ENCODE measurements around the gene CHD6.

Gene CHD6, protein sequence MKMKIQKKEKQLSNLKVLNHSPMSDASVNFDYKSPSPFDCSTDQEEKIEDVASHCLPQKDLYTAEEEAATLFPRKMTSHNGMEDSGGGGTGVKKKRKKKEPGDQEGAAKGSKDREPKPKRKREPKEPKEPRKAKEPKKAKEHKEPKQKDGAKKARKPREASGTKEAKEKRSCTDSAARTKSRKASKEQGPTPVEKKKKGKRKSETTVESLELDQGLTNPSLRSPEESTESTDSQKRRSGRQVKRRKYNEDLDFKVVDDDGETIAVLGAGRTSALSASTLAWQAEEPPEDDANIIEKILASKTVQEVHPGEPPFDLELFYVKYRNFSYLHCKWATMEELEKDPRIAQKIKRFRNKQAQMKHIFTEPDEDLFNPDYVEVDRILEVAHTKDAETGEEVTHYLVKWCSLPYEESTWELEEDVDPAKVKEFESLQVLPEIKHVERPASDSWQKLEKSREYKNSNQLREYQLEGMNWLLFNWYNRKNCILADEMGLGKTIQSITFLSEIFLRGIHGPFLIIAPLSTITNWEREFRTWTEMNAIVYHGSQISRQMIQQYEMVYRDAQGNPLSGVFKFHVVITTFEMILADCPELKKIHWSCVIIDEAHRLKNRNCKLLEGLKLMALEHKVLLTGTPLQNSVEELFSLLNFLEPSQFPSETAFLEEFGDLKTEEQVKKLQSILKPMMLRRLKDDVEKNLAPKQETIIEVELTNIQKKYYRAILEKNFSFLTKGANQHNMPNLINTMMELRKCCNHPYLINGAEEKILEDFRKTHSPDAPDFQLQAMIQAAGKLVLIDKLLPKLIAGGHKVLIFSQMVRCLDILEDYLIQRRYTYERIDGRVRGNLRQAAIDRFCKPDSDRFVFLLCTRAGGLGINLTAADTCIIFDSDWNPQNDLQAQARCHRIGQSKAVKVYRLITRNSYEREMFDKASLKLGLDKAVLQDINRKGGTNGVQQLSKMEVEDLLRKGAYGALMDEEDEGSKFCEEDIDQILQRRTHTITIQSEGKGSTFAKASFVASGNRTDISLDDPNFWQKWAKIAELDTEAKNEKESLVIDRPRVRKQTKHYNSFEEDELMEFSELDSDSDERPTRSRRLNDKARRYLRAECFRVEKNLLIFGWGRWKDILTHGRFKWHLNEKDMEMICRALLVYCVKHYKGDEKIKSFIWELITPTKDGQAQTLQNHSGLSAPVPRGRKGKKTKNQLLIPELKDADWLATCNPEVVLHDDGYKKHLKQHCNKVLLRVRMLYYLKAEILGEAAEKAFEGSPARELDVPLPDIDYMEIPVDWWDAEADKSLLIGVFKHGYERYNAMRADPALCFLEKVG (N-terminal part only)

DNA sequence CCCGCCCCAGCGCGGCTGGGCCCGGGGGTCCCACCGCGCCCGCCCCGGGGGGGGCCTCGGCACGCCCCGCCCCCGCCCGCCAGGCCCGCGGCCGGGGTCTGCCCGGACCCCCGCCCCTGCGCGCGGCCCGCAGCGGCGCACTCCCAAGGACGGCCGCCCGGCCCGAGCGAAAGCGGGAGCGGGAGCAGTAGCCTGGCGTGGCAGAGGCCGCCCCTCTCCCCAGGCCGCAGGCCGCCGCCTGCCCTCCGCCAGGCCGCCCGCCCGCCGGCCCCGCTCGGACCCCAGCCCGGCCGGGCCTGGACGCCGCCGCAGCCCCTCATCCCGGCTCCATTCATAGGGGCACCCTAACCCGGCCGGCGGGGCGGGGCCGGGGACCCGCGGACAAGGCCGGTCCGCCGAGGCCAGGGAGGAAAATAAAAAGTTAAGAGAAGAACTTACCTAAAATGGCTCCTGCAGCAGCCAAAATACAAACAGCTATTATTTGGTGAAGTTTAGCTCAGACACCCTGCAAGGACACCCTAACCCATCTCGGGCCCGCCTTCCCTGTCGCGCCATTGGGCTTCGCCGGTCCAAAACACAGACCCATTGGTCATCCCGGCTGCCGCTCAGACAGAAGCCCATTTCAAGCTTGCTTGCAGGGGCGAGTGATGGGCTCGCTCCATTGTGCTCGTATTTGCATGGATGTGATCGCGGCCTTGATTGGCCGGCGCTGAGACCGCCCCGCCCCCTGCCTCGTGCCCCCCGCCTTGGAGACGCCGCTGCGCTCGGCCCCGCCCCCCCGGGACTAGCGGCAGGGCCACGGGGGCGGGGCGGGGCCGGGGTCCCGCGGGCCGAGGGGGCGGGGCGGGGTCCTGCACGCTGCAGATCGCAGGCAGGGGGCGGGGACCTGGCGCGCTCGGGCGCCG lies at the start of gene CHD6:
TSS of gene CHD6 (minus strand) at position 476 of the 905 bp plus-strand sequence. CDS start 67,040 bp downstream, outside the sequence.
- peak; percentile 98 for DNase-seq (ENCODE audit: low spot score)

DNA sequence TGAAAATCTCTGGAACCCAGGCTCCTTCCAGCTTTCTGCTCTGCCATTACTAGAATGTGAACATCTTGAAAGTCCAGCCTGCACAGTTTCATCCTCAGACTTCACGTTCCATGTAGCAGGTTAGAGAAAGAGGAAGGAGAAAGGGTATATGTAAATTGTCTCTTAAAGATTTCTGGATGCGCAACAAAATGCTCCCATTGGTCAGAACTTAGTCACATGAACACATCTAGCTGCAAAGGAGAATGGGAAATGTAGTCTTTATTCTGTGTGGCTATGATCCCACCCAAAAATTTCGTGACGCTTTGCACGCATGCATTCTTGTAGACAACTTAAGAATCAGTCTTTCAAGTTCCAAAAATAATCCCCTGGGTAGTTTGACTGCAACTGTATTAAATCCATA lies 46.4 kb upstream of the CHD6 start:
- DNase-seq (ENCODE audit: low spot score): peak; percentile 42

DNA sequence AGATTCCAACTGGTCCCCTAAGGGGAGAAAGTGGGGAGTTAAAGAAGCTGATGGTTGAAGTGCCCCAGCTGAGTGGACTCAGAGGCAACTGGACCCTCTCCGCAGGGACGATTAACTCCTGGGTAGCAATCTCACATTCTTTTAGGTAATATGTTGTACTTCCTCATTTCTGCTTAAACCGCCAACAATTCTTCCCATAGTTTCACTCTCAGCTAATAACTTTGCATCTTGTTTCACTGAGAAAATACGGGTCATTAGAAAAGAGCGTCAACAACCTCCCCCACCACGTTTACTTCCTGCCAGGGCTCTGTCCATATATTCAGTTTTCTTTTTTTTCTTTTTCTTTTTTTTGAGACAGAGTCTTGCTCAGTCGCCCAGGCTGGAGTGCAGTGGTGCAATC lies 39.5 kb upstream of the CHD6 start:
- no peak for DNase-seq (ENCODE audit: low spot score)

DNA sequence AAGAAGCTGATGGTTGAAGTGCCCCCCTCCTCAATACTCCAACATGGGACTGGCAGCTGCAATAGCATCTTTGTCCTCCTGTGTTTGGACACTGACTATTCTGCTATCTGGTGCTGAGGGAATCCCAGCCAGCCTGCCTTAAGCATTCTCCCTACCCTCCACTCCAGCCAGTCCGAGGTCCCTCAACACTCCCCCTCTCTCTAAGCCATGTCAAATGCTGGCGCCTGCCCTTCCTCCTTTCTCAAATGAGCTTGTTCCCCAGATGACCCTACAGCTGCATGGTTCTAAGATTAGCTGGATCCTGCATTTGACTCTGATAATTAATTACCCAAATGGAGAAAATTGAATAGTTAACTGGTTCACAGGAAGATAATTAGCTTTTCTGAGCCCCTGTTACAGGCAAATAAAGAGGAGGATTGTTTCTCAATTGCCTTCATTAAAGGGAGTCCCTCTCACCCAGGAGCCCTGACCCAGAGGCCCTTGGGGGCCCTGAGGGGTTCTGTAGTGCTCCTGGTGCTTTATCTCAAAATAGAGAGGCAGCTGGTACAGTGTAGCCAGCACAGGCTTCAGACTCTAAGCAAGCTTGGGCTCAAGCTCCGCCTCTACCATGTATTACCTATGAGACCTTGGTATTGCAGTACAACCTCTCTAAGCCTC lies 37.9 kb upstream of the CHD6 start:
- DNase-seq (ENCODE audit: low spot score): no peak

DNA sequence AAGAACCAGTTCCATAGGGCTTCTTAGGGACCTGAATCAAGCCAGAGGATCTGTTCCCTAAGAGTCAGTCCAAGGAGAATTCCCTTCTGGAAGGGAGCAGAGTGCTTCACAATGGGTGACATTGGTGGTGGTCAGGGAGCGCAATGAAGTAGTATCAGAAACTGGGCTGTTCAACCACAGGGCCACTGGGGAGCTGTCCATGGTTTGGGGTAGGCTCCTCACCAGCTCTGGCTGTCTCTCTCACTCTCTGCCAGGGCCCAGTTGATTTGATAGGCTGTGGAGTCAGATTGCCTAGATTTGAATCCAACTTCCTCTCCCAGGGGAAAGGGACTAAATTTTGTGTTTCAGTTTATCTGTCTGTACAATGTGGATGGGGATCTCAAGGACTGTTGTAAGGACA lies 36.7 kb upstream of the CHD6 start:
- DNase-seq (ENCODE audit: low spot score): peak; percentile 28

DNA sequence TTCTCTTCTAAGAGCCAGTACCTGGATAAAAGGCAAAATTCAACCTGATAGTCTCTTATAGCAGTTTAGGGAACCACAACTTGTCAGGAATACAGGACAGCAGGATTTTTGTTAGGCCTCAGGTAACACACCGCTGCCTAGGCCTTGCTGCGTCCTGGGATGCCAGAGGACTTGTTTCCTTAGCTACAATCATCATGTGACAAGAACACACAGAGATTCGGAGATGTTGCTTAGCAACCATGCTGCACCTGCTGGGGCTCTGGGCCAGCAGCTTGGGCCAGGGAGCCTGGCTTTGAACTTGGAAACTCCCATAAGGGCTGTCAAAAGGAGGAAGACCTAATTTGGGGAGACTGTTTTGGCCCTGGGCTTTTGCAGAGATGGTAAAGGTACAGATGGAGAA lies 36.1 kb upstream of the CHD6 start:
- no peak for DNase-seq (ENCODE audit: low spot score)

DNA sequence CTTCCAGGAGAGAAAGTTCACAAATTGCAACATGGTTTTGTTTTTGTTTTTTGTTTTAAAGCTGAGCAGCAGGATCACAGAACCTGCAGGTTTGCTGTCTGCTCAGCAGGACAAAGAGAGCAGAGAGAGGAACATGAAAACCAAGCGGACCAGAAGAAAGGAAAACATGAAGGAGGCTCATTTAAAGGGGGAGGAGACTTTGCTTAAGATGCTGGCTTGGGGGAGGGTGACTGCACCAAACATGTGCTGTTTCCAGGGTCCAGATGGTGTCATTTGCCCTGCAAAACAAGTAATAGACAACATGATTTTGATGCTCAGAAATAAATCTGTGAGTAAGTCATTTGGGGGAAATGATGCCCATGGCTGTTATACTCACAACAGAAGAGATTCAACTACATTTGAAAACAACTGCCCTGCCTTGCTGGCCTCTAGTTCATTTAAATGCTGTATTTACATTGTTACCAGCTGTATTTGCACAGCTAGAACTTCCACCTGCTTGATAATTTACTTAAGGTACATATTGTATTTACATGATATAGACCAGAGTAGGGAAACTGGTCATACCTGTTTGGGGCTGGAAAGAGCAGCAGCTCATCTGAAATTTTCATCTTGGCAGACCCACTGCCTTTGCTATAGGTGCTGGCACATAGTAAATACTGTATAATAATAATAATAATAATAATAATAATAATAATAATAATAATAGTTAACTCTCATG lies 32.2 kb upstream of the CHD6 start:
- no peak for DNase-seq (ENCODE audit: low spot score)

DNA sequence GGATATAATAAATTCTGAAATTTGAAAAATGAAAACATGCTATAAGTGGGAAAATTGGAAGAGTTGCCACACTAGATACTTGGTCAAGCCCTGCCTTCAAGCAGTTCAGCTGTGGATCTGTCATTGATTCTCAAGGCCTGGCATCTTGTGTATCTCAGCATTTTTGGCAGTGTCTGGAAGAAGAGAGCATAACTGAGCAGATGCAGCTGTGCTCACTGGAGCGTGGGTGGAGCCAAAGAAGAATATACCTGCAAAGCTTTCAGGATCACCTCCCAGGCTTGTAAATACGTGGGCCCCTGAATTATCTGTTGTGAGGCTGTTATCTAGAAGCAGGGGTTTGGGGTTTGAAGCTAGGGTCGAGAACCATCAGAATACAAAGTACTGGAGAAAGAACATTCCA lies 31.3 kb upstream of the CHD6 start:
- no peak for DNase-seq (ENCODE audit: low spot score)

DNA sequence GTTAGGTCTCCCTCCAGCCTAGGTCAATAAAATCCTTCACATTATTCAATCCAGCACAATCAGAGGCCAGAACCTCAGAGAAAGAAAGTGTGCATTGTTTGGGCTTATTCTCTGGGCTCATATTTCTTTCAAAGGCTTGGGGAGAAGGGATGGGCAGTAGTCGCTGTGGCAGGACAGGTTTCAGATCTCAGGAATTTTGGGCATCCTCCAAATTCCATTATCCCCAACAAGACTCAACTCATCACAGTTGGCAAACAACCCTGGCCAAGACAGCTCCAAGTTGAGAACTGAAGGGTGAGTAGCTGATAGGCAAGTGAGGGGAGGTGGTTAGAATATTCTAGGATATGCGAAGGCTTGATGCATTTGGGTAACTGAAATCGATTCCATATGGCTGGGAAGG lies 27.2 kb upstream of the CHD6 start:
- DNase-seq (ENCODE audit: low spot score): no peak

DNA sequence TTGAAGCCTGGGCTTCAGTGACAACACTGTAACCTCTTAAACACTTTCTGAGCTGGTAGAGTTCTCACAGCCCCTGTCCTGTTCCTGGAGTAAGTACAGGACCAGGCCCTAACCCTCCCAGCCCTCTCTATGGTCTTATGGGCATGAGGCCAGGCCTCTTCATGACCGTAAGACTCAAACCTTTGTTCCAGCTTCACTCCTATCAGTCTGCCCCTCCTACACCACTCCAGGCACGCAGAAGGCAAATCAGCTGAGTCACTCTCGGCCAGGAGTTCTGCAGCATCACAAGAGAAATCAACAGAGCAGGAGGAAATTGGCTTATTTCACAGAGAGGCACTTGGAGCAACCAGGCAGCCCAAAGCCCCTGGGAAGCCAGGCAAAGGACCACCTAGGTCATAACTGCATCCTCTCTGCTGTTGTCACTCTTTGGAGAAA lies 25.3 kb upstream of the CHD6 start:
- peak; percentile 91 for DNase-seq (ENCODE audit: low spot score)

DNA sequence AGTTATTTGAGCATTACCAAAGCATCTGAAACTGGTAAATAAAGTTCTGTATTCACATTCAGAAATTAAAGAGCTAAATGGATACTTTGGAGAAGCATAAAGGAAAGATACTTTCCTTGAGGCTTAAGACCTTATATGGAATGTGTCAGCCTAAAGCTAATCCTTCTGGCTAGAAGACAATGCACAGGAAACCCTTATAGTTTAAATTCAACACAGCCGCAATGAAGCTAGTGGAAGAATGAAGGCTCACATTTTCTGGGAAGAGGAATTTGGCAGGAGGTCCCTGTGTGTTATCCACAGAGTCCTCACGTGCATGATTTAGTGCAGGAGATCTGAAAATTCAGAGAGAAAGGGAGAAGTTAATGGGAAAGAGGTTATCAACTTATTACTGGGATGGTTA lies 21.5 kb upstream of the CHD6 start:
- no peak for DNase-seq (ENCODE audit: low spot score)

DNA sequence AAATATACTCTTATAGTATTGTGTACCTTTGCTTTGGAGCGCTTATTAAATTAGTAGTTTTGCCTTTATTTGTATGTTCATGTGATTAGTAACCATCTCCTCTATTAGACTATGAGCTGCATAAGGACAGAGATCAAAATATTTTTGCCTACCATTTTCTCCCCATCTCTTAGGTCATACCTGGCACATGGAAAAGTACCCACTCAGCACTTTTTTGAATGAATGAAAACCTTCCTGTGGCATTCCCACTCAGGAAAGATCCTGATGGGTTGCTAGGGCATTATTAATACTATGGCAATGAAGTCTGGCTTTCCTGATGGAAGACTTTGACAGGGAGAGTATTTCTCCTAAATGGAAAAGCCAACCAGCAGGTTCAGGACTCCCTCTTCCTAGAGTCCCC lies 20.3 kb upstream of the CHD6 start:
- no peak for DNase-seq (ENCODE audit: low spot score)

DNA sequence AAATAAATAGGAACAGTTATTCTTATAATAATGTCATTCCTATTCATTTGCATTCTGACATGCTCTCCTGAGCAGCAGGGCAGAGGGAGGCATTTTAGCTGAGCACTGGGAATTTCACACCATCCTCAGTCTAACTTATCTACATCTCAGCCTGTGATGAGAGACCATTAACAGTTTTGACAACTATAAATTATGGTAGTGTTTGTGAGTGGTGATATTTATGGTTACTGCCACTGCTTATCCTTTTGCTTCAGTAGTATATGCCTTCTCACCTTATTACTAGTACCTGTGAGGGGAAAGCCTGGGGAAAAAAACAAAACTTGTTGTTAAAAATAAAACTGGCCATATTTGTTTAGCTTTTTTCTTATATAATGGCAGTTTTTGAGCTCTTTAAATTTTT lies 17.0 kb upstream of the CHD6 start:
- DNase-seq (ENCODE audit: low spot score): no peak

DNA sequence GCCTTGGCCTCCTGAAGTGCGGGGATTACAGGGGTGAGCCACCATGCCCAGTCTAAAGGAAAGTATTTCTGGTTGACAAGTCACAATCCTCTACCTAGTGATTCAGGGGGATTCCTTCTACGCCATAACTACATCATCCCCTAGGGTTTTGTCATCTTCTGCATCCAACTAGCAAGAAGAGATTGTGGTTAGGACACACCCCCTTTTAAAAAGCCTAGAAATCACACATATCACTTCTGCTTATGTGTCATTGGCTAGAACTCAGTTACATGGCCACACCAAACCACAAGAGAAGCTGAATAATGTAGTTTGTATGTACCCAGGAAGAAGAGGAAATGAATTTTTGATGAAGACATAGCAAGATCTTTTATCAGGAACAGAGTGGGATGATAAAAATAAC lies 14.7 kb upstream of the CHD6 start:
- DNase-seq (ENCODE audit: low spot score): no peak

DNA sequence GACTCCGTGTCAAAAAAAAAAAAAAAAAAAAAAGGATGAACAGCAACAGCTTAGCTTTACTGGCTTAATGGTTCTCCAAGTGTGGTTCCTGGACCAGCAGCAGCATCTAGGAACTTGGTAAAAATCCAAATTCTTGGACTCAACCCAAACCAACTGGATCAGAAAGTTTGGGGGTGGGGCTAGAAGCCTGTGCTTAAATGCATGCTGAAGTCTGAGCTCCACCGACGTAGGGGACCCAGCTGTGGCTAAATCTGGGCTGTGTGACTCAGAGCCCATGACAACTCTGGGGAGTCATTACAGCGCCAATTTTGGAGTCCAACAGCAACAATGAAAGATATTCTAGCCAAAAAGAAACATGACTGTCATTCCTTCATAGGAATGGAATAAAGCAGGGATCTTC lies 13.6 kb upstream of the CHD6 start:
- no peak for DNase-seq (ENCODE audit: low spot score)

DNA sequence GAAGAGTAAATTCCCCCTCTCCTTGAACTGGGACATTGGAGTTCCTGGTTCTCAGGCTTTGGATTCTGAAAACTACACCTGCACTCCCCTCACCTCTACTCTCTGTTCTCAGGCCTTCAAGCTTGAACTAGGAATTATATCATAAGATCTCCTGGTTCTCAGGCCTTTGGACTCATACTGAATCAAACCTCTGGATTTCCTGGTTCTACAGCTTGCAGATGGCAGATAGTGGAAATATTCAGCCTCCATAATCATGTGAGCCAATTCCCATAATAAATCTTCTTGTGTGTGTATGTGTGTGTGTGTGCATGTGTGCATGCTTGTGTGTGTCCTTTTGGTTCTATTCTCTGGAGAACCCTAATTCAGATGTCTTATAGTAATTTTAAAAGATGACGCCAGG lies 12.7 kb upstream of the CHD6 start:
- DNase-seq (ENCODE audit: low spot score): no peak

DNA sequence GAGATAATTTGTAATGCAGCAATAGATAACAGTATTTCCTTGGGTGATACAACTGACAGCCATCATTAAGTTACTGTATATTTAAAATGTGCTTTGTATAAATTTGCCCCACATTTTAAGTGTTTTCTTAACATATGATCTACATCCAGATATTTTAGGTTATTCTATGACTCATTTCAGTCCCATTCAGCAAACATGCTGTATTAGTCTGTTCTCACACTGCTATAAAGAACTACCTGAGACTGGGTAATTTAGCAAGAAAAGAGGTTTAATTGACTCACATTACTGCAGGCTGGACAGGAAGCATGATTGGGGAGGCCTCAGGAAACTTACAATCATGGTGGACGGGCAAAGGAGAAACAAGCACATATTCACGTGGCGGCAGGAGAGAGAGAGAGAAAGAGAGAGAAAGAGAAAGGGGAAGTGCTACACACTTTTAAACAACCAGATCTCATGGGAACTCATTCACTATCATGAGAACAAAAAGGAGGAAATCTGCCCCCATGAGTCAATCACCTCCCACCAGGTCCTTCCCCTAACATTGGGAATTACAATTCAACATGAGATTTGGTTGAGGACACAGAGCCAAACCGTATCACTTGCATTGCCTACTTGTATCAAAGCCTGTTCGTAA lies 9.6 kb upstream of the CHD6 start:
- DNase-seq (ENCODE audit: low spot score): no peak

DNA sequence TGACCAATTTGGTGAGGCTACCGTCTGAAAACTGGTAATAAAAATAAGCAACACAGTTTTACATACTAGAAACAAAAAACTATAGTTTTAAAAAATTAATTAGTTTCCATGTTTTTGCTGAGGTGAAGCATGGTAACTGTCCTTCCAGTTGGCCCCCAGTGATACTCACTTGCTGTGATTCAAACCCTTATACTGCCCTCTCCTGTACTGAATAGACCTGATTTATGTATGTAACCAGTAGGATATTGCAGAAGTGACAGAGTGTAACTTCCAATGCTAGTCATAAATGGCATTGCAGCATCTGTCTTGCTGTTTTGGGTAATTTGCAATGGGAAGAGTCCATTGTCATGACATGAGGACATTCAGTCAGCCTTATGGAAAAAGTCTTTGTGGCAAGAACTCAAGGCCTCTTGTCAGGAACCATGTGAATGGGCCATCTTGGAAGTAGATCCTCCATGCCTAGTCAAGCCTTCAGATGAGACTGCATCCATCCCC lies 8.9 kb upstream of the CHD6 start:
- DNase-seq (ENCODE audit: low spot score): no peak

DNA sequence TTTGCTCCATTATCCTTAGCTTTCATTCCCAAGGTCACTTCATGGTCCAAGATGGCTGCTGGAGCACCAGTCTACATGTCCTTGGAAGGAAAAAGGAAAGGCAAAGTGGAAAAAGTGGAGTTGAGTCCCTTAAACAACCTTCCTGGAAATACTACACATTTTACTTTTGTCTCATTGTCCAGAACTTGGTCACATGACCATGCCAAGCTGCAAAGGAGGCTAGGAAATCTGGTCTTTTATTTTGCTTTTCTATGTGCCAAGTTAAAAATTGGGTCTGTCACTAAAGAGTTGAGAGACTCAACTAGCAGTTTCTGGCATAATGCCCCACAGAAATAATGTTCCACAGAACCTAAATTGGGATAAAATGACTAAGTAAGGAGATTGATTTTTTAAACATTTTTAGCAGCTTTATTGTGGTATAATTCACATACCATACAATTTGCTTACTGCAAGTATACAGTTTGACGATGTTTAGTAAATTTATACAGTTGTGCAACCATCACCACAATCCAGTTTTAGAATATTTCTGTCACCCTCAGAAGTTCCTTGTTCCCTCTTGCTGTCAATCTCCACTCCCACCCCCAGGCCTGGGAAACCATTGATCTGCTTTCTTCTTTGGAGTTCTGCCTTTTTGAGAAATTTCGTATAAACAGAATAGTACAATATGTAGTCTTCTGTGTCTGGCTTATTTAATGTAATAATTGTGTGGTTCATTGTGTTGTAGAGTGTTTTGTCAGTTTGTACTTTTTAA lies 5.6 kb upstream of the CHD6 start:
- DNase-seq (ENCODE audit: low spot score): no peak

All from COLO829 (cell line).